ENCODE measurements around the gene INAFM2.

The INAFM2 gene

GRCh38 chr15:40301467-40302179 lies 21.9 kb upstream of the INAFM2 start:
- Histone ChIP-seq H3K79me2 (ENCODE audit: control insufficient read depth, low read length) (no peaks in the 10 kb centered on the region), H3K36me3 (ENCODE audit: control insufficient read depth, low read length) (no peaks in the 10 kb centered on the region), H3K9me3 (ENCODE audit: control insufficient read depth, insufficient read depth, low read length) (no peaks in the 10 kb centered on the region), H3K4me3 (ENCODE audit: low read length) (no peak overlapping the region), H3K27me3 (ENCODE audit: control insufficient read depth, low read length) (no peaks in the 10 kb centered on the region), H3F3A (ENCODE audit: control insufficient read depth, insufficient read depth) (no peaks in the 10 kb centered on the region), H3K4me2 (ENCODE audit: low read length) (no peak overlapping the region), H3K9me2 (replicated peaks; ENCODE audit: control insufficient read depth, low read length) (no peaks in the 10 kb centered on the region), H3K27ac (ENCODE audit: low read depth, low read length) (no peak overlapping the region), H4K20me1 (ENCODE audit: control insufficient read depth, insufficient read depth, low read depth, low read length) (no peaks in the 10 kb centered on the region), H3K4me1 (ENCODE audit: control insufficient read depth, low read length) (peaks cover under 1% of the 10 kb centered on the region; the same call in 1 of the 2 replicates)
- no peak for TF ChIP-seq EZH2phosphoT487 (IDR thresholded peaks at IDR 0.05; ENCODE audit: borderline replicate concordance, low read length)
- TF ChIP-seq, protein P1, sequence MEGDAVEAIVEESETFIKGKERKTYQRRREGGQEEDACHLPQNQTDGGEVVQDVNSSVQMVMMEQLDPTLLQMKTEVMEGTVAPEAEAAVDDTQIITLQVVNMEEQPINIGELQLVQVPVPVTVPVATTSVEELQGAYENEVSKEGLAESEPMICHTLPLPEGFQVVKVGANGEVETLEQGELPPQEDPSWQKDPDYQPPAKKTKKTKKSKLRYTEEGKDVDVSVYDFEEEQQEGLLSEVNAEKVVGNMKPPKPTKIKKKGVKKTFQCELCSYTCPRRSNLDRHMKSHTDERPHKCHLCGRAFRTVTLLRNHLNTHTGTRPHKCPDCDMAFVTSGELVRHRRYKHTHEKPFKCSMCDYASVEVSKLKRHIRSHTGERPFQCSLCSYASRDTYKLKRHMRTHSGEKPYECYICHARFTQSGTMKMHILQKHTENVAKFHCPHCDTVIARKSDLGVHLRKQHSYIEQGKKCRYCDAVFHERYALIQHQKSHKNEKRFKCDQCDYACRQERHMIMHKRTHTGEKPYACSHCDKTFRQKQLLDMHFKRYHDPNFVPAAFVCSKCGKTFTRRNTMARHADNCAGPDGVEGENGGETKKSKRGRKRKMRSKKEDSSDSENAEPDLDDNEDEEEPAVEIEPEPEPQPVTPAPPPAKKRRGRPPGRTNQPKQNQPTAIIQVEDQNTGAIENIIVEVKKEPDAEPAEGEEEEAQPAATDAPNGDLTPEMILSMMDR (IDR thresholded peaks at IDR 0.05; ENCODE audit: low read depth, low read length, poor library complexity, severe bottlenecking), result no peak

GRCh38 chr15:40302288-40302886 lies 21.1 kb upstream of the INAFM2 start:
- Histone ChIP-seq H3K79me2 (ENCODE audit: control insufficient read depth, low read length) (no peaks in the 10 kb centered on the region), H3K36me3 (ENCODE audit: control insufficient read depth, low read length) (no peaks in the 10 kb centered on the region), H4K20me1 (ENCODE audit: control insufficient read depth, insufficient read depth, low read depth, low read length) (no peaks in the 10 kb centered on the region), H3K9me3 (ENCODE audit: control insufficient read depth, insufficient read depth, low read length) (no peaks in the 10 kb centered on the region), H3K27ac (ENCODE audit: low read depth, low read length) (no peak overlapping the region), H3K4me2 (ENCODE audit: low read length) (no peak overlapping the region), H3K4me3 (ENCODE audit: low read length) (no peak overlapping the region), H3F3A (ENCODE audit: control insufficient read depth, insufficient read depth) (no peaks in the 10 kb centered on the region), H3K9me2 (replicated peaks; ENCODE audit: control insufficient read depth, low read length) (no peaks in the 10 kb centered on the region), H3K27me3 (ENCODE audit: control insufficient read depth, low read length) (no peaks in the 10 kb centered on the region), H3K4me1 (ENCODE audit: control insufficient read depth, low read length) (peaks cover 9% of the 10 kb centered on the region)
- TF ChIP-seq, protein P1 (IDR thresholded peaks at IDR 0.05; ENCODE audit: low read depth, low read length, poor library complexity, severe bottlenecking), result no peak
- no peak for TF ChIP-seq EZH2phosphoT487 (IDR thresholded peaks at IDR 0.05; ENCODE audit: borderline replicate concordance, low read length)

DNA sequence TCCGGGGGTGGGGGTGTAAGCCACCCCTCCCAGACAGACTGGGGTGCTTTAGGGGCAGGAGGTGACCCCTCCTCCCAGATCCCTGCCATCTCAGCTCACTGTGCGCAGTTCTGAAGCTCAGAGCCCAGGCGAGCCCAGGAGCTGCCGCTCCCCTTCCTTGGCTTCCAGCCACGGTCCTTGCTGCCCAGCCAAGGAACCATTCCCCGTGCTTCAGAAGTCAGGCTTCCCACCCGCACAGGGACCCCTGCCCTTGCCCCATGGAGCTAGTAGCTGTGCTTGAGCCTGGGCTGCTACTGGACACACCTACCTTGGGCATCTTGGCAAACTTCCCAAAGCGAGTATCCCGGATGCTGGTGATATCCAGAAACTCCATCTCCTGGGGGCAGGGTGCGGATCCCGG lies 20.5 kb upstream of the INAFM2 start:
- no peaks in the 10 kb centered on the region for H3K79me2 ChIP-seq (ENCODE audit: control insufficient read depth, low read length)
- no peak overlapping the region for H3K4me3 ChIP-seq (ENCODE audit: low read length)

More for the DNA sequence above, 20.5 kb upstream of the INAFM2 start:
- H3K9me3 ChIP-seq (ENCODE audit: control insufficient read depth, insufficient read depth, low read length), result no peaks in the 10 kb centered on the region
- H3K27ac ChIP-seq (ENCODE audit: low read depth, low read length), result no peak overlapping the region
- H3K9me2 ChIP-seq (replicated peaks; ENCODE audit: control insufficient read depth, low read length), result no peaks in the 10 kb centered on the region
- no peak overlapping the region for H3K4me2 ChIP-seq (ENCODE audit: low read length)
- H3K27me3 ChIP-seq (ENCODE audit: control insufficient read depth, low read length), result no peaks in the 10 kb centered on the region
- peaks cover 14% of the 10 kb centered on the region for H3K4me1 ChIP-seq (ENCODE audit: control insufficient read depth, low read length)
- H3K36me3 ChIP-seq (ENCODE audit: control insufficient read depth, low read length), result no peaks in the 10 kb centered on the region
- no peak for TF ChIP-seq EZH2phosphoT487 (IDR thresholded peaks at IDR 0.05; ENCODE audit: borderline replicate concordance, low read length)
- TF ChIP-seq, protein P1 (IDR thresholded peaks at IDR 0.05; ENCODE audit: low read depth, low read length, poor library complexity, severe bottlenecking), result no peak
- no peaks in the 10 kb centered on the region for H4K20me1 ChIP-seq (ENCODE audit: control insufficient read depth, insufficient read depth, low read depth, low read length)
- no peaks in the 10 kb centered on the region for H3F3A ChIP-seq (ENCODE audit: control insufficient read depth, insufficient read depth)
